Mesangial cell (primary cell): Measurements from ENCODE around the gene LAIR2. TPM values are rescaled to one million over a fixed set of nuclear protein-coding genes. Genes with fewer than 3 reads are reported as not detected.

Experiments
- total RNA-seq: library from RNA; depleted of rRNA; stranded (reverse); fragments of >200 nt; gene quantifications from 2 replicates; pipeline ENCODE4 v1.2.3, GENCODE V29; 2015

Gene LAIR2, protein sequence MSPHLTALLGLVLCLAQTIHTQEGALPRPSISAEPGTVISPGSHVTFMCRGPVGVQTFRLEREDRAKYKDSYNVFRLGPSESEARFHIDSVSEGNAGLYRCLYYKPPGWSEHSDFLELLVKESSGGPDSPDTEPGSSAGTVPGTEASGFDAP
- total RNA-seq = not detected in 2 replicates

DNA sequence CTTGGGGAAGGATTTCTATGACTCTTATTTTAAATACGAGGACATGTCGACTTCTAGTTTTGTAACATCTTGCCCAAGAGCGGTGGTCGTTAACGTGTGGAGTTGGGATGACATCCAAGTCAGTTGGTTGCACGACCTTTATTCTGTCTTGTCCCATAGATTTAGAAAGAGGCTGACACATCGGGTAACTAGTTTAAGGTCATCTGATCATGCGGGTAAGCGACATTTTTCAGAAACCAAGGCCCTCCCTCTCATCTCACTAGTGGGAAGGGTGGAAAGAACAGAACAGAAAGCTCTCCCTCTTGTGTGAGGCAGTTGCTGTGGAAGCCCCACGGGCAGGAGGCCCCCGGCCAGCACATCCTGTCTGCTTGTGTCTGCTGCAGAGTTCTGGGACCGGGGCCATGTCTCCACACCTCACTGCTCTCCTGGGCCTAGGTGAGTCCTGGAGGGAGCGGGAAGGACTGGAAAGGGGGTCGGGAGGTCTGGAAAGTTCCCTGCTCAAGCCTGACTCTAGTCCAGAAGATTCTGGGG lies at the start of gene LAIR2:
TSS of gene LAIR2 (plus strand) at position 314 of the 531 bp plus-strand sequence. CDS start at position 402, 88 bp downstream.

DNA sequence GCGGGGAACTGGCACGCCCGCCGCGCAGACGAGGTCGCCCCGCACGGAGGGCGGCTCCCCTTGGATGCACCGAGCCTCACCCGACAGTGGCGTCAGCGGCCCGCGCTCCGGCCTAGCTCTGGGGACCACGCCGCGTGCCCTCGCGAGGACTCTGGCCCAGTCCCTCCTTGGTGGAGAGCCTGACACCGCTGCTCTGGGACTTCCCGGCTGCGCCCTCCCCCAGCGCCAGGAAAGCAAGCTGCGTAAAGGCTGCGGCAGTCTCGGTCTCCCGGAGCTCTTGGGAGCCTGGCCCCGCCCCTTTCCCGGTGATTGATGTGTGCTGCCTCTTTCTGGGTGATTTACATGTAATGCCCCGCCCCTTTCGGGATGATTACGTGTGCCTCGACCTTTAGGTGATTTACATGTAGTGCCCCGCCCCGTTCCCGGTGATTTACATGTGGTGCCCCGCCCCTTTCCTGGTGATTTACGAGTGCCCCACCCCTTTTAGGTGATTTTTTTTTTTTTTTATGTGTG lies 39.0 kb upstream of the LAIR2 start, which contains the start of gene LENG9:
TSS of gene LENG9 (minus strand) at position 248 of the 513 bp plus-strand sequence. CDS start 252 bp downstream, outside the sequence.

DNA sequence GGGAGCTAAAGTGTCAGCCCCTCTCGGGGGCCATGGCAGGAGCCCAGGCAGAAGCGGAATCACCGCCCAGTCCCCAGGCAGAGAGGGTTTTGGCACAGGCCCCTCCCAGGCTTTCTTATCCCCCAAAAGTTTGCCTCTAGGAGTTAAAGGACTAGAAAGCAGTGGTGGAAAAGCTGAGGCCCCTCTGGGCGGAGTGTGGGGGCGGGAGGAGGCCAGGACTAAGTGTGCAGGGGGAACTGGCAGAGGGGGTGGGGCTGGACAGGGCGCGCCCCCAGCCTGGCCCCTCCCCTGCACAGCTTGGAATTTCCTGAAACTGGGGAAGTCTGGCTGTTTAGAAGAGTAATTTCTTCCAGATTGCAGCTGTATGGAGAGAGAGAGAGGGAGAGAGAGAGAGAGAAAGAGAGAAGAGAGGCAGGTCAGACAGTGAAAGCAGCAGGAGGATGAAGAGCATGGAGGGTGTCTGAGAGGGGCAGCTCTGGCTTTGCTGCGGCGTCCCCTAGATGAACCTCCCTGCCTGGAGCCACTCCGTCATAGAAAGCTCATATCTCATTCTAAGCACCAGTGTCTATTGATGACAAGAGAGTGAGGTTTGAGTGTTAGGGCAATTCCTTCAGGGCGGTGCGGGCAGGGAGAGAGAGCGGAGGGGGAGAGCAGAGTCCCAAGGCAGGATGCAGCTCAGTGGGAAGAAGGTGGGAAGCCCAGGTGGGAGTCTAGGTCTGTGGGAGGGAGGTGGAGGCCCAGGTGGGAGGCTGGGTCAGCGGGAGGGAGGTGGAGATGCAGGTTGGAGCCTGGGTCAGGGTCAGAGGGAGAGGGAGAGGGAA lies 29.4 kb upstream of the LAIR2 start, which contains the start of gene CDC42EP5:
TSS of gene CDC42EP5 (minus strand) at position 226 of the 821 bp plus-strand sequence. CDS start 7,749 bp downstream, outside the sequence.

Other genes with a start within 250 kb of the LAIR2 start
- gene LILRB5, start 245.6 kb upstream of the LAIR2 start, total RNA-seq = not detected in 2 replicates
- not detected in 2 replicates for gene LILRB2, start 221.7 kb upstream of the LAIR2 start, total RNA-seq
- not detected in 2 replicates for gene LILRA5, start 189.7 kb upstream of the LAIR2 start, total RNA-seq
- not detected in 2 replicates for gene LILRA4, start 163.7 kb upstream of the LAIR2 start, total RNA-seq
- not detected in 2 replicates for gene LAIR1, start 137.9 kb upstream of the LAIR2 start, total RNA-seq
- not detected in 2 replicates for gene TTYH1, start 87.4 kb upstream of the LAIR2 start, total RNA-seq
- gene LENG8, start 53.6 kb upstream of the LAIR2 start, total RNA-seq = 37.6 and 56.8 TPM in 2 replicates
- 1.8 and 8.7 TPM in 2 replicates for gene LENG9, start 39.1 kb upstream of the LAIR2 start, total RNA-seq
- gene CDC42EP5, start 29.5 kb upstream of the LAIR2 start, total RNA-seq = 2.4 and 11.5 TPM in 2 replicates
- gene LILRA2, start 71.0 kb downstream of the LAIR2 start, total RNA-seq = not detected in 2 replicates
- not detected in 2 replicates for gene LILRA1, start 90.8 kb downstream of the LAIR2 start, total RNA-seq
- gene LILRB1, start 127.7 kb downstream of the LAIR2 start, total RNA-seq = not detected in 2 replicates
- not detected in 2 replicates for gene LILRB4, start 160.2 kb downstream of the LAIR2 start, total RNA-seq
- not detected in 2 replicates for gene KIR3DL3, start 221.6 kb downstream of the LAIR2 start, total RNA-seq
- not detected in 2 replicates for gene KIR2DL3, start 235.7 kb downstream of the LAIR2 start, total RNA-seq